AG09319 (cell line): ENCODE data around the gene FRMD3.

ENCODE experiments used
- DNase-seq: peaks from one replicate; pipeline ENCODE4 v3.0.0-alpha.2; 2010; ENCODE audit warnings: low read depth; ENCODE audit errors: extremely low read depth
- TF ChIP-seq, protein P1 (sequence below): IDR thresholded peaks from 2 replicates; pipeline ENCODE4 v1.5.1; 2011; ENCODE audit warnings: low read depth, mild to moderate bottlenecking, inconsistent platforms, low read length, moderate library complexity

The FRMD3 gene

DNA sequence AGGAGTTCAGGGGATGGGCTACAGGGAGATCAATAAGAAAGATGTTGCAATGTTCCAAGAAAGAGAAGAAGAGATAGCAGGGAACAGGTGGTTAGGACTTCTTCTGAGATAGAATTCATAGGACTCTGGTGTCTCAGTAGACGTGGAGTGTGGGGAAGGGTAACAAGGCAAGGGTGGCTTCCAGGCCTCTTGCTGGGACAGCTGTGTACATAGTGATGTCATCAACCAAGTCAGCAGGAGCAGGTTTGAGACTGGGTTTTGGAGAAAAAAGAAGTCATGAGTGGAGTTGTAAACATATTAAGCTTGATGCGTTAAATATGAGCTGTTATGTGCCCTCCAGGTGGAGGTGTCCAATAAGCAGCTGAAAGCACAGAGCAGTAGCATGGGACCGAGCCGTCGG, 263.4 kb downstream of the FRMD3 start:
- TF ChIP-seq, protein P1, sequence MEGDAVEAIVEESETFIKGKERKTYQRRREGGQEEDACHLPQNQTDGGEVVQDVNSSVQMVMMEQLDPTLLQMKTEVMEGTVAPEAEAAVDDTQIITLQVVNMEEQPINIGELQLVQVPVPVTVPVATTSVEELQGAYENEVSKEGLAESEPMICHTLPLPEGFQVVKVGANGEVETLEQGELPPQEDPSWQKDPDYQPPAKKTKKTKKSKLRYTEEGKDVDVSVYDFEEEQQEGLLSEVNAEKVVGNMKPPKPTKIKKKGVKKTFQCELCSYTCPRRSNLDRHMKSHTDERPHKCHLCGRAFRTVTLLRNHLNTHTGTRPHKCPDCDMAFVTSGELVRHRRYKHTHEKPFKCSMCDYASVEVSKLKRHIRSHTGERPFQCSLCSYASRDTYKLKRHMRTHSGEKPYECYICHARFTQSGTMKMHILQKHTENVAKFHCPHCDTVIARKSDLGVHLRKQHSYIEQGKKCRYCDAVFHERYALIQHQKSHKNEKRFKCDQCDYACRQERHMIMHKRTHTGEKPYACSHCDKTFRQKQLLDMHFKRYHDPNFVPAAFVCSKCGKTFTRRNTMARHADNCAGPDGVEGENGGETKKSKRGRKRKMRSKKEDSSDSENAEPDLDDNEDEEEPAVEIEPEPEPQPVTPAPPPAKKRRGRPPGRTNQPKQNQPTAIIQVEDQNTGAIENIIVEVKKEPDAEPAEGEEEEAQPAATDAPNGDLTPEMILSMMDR: no peak
- DNase-seq: no peak

DNA sequence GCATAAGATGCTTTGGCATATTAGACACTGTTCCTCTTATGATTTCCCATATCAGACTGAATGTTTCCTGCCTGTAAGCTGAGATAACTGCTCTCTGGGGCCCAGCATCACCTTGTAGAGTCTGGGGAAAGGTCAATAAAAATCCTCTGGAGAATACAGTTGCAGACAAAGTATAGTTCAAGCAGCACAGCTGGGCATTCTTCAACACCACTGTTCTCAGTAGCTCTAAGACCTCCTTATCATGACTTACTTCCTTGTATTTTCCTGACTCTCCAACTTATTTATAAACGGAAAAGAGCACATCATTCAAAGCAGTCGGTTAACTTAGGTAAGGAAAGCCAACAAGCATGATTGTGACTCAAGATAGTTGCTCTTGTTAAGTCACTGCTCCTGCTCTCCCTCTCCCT, 266.5 kb downstream of the FRMD3 start:
- TF ChIP-seq, protein P1: no peak
- DNase-seq: no peak

DNA sequence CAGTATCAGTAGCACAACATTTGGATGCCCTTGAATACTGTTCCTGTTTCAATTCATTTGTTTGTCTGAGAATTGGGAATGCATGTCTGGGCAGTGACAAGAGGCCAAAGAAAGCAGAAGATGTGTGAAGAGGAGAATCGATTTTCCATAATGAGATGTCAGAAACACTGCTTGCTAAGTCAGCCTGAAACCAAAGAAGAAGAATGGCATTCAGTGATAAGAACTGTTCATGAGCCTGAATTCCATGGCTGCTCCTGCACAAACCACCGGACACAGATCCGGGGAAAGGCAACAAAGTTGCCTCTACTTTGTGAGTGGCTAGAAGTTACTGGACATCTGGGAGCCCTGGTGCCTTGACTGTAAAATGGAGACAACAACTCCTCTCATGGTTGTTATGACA, 268.1 kb downstream of the FRMD3 start:
- TF ChIP-seq, protein P1: no peak
- no peak for DNase-seq

DNA sequence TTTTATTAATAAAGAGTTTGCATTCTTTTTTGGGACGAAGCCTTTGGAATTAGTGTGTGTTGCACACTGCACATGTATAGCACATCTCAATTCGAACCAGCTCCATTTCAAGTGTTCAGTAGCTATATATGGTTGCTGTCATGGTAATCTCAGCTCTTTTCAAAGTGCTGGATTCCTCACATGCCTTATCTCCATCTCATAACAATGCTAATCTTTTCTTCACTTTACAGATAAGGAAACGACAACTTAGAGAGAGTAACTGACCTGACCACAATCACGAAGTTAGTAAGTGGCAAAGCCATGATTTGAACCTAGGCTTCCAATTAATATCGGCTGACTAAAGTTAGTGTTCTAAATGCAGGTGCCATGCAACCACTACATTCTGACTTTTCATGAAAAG, 270.5 kb downstream of the FRMD3 start:
- TF ChIP-seq, protein P1: no peak
- no peak for DNase-seq

DNA sequence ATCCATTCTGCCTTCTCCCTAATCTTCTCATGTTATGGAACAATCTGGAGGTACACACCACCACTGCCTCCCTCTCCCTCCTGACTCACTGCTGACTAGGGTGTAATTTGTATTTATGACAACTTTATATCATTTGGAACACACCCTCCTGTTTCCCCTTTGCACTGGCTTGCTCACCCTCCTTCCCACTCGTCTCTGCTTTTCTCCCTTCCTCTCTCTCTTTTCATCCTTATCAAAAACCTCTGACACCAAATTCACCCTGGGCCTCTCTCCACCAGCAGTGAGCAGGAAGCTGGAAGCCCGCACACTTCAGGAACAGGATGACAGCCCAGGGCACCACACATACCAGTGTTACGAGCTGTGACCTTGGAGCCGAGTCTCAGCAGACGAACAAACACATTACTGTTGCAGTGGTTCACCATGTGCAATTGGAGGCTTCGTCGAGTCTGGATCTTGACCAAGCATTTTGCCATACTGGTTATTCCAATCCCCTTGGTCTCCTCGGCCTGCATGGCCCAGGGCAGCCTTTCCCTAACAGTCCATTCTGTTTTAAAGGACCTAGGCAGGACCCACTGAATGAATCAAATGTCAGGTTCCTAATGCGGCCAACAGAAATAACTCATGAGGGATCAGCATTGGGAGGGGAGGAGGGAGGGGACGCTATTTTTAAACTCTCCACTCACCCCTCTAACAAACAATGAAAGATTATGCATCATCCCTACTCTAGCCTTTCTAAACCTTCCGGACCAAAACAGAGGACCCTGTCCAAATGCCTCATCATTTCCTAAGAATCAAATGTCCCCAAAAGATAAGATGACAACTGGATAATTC, 271.3 kb downstream of the FRMD3 start:
- TF ChIP-seq, protein P1: no peak
- no peak for DNase-seq

DNA sequence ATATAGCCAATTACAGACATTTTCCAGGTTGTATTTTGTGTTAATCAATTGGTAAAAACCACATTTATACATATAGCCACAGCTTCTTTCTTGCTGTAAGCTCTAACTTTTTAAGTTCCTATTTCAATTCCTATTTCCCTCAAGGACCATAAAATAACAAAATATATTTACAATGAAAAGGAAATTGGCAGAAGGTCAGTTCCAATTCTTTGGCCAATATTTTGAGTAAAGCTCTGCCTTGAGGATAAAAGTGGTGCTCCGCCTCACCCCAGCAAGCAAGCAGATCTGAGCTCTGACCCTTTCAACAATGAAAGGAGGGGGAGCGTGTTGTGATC, 271.9 kb downstream of the FRMD3 start:
- TF ChIP-seq, protein P1: no peak
- no peak for DNase-seq

DNA sequence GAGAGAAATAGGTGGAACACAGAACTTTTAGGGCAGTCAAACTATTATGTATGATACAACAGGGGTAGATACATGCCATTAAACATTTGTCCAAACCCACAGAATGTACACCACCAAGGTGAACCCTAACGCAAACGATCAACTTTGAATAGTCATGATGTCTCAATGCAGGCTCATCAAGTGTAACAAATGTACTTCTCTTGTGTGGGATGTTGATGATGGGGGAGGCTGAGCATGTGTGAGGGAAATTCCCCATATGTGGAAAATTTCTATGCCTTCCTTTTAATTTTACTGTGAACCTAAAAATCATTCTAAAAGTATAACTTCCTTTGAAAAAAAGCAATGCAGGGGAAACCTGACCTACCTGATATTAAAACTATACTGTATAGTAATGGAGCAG, 273.9 kb downstream of the FRMD3 start:
- DNase-seq: no peak
- TF ChIP-seq, protein P1: no peak
